Measurements from ENCODE around the gene EDAR. TPM values are rescaled to one million over a fixed set of nuclear protein-coding genes. Genes with fewer than 3 reads are reported as not detected.

Gene EDAR
- total and polyA plus RNA-seq, 9 of the 15 experiments (the other 6 are each of a cell fraction or from before 2014, with no cell fraction given): 0.01 TPM; not detected in 8

- no peak for TF ChIP-seq SRF (CRISPR knock-in tag; IDR thresholded peaks at IDR 0.05)
- TF ChIP-seq POLR3A (IDR thresholded peaks at IDR 0.05; ENCODE audit: borderline replicate concordance, extremely low read depth, insufficient read depth, insufficient read length): no peak
- TF ChIP-seq FOXK2 (conservative IDR thresholded peaks at IDR 0.05 in 1 of 2, IDR thresholded peaks at IDR 0.05 in 1 of 2; ENCODE audit: low read depth in 2 of 2): no peak
- TF ChIP-seq ATF4 (CRISPR knock-in tag; IDR thresholded peaks at IDR 0.05): no peak
- no peak for TF ChIP-seq NR2C2 (CRISPR knock-in tag; IDR thresholded peaks at IDR 0.05)
- TF ChIP-seq NR2C2 (tag; IDR thresholded peaks at IDR 0.05): peak; percentile 54; the same call in 1 of the 2 replicates
- no peak for TF ChIP-seq TARDBP (IDR thresholded peaks at IDR 0.05)
- no peak for TF ChIP-seq ZBTB17 (CRISPR knock-in tag; IDR thresholded peaks at IDR 0.05)
- no peak for TF ChIP-seq IFI16 (CRISPR knock-in tag; IDR thresholded peaks at IDR 0.05)
- TF ChIP-seq HLTF (IDR thresholded peaks at IDR 0.05): no peak
- no peak for TF ChIP-seq TEAD1 (CRISPR knock-in tag; IDR thresholded peaks at IDR 0.05)
- TF ChIP-seq ELF1 (tag; IDR thresholded peaks at IDR 0.05): no peak
- no peak for TF ChIP-seq SMAD1 (IDR thresholded peaks at IDR 0.05; ENCODE audit: low read depth, low read length, partially characterized antibody)
- TF ChIP-seq KDM1A (IDR thresholded peaks at IDR 0.05): no peak
Observed at GRCh38 chr2:109031476-109032228, 42.6 kb upstream of the EDAR start (continued).

Measured in K562 (cell line).